ENCODE data around the gene LCE1F.

Gene LCE1F, protein sequence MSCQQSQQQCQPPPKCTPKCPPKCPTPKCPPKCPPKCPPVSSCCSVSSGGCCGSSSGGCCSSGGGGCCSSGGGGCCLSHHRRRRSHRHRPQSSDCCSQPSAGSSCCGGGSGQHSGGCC

DNA sequence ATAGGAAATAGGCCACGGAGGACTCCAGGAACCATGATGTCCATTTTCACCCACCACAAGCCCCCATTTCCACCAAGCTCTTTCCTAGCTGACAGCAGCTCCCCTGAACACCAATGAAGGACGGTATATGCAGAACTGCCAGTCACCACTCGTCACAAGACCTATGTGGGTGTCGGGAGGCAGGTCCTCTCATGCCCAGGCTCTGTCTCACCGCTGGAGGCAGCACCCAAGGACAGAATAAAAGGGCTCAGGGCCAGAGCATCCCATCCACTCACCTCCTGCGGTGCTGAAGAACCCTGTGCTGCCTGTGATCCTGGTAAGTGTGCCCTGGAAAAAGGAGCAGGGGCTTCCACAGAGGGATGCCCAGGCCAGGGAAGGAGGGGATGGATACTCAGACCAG lies at the start of gene LCE1F:
Gene LCE1F, plus strand, starts transcription at position 266 of the 400 bp plus-strand sequence. CDS start 1,232 bp downstream, outside the sequence.
- no peak for DNase-seq

DNA sequence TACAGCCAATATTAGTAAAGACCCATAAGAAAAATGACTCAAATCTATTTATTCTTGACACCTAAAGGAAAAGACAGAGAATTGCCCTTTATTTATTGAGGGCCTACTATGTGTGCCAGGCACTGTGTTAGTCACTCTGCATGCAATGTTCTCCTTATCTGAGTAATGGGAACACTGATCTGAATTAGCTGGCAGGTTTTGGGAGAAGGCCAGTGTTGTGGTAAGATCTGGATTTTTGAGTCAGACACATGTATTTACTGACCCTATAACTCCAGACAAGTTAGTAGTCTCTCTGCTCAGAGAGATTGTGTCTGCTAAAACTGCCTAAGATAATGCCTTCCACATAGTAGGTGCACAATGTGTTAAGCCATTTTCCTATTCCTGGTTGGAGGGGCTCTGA lies 49.7 kb upstream of the LCE1F start:
- no peak for DNase-seq

DNA sequence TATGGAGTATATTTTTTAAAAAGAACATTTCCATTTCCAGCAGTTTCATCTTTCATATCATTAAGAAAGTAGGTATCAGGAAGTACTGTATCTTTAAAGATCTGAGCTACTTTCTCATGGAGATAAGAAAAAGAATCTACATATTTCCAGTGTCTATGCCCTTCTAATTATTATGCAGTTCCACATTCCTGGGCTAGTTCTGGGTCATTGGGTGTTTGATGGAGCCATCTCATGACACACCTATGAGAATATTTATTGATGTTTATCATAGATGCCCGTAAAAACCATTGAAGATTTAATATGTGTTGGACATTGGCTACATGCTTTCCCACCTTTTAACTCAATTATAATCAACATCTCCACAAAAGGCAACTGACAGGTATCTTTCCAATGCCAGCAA lies 46.0 kb upstream of the LCE1F start:
- DNase-seq = no peak

DNA sequence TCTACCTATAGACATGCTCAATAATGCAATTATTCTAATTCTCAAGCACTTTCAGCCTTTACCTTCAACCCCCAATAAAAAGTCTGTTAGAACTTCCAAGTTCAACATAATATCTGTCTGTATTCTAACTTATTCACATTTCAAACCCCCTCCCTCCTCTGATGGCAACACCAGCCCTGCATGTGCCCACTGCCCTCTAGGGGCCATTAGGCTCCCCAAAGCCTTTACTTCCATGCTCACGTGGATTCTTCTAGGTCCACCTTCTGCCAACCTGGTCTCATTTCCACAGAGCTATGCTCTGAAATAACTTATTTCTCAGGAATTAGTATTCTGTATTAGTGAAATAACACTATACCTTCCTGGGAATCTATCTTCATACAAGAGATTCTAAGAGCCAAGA lies 39.3 kb upstream of the LCE1F start:
- no peak for DNase-seq

DNA sequence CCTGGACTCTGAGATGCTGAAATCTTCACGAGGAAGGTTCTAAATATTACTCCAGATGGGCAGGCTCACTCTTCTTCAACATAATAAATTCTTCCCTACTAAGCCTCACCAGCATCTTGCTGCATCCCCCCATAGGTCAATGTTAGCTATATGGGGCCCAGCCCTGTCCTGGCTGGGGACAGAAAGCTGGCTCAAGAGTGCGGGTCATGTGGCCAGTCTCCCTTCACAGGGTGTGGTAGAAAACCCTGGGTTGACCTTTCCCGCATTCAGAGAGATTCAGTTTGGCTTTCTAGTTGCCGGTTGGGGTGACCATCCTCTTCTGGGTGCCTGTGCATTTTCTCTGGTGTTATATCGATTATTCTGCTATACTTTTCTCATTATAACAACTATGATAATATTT lies 36.9 kb upstream of the LCE1F start:
- DNase-seq = no peak

DNA sequence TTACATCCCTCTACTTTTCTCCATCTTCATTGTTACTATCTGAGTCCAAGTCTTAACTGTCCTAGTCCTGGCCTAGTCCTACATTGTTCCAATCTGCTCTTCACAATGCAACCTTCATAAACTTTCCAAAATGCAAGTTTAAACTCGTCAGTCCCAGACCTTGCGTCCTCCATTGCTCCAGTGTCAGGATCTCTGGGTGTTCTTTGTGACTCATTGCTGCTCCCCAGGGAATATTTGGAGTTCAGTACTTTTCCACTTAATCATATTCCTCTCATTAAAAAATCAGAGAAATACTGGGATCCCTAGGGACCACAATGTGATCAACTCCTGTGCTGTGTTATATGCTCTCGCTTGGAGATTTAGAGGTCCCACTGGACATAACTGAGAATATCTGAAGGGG lies 35.1 kb upstream of the LCE1F start:
- DNase-seq = no peak

DNA sequence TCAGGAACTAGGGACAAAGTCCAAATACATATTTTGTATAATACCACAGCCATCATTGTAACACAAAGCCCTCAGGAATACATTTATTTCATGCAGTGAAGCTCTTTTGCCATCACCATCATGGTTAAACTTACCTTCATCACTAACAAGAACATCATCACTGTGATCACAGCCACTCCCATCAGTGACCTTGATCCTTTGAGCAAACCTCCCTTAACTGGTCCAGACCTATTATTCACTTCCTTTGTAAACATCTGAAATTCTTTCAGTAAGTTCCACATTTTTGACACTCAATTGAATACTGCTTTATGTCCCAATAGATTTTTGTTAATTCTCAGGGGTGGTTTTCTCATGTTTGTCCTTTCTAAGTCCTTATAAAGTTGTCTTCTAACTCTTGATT lies 33.3 kb upstream of the LCE1F start:
- DNase-seq = no peak

DNA sequence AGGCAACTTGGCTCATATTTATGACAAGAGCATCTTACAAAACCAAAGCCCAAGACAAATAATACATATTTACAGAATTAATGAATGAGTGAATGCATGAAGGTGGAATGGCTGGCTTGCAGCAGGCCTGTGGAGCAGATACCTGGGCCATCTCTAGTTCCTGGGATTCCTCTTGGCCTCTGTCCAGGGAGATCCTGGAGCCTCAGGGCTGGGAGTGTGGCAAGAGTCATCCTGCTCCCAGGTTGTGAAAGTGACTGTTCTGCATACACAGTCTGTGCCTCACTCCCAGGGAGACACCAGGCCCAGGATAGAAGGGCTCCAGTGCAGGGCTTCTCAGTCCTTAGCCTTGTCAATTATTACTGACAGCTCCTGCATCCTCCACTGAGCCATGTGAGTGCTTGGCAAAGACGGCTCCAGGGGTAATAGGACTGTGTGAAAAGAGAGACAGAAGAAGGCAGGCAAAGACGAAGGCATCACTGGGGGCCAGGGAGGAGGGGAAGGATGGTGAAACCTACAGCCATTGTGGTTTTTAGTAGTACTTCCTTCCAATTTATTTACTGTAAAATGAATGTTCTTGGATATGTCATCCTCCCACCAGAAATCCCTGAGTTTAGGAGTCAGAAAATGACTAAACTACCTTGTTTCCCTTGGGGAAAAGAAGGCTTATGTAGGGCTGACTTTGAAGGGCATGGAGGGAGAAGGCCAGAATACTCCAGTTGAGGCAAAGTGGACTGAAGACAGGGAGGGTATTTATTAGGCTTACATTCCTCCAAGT lies 31.4 kb upstream of the LCE1F start:
- DNase-seq = no peak

DNA sequence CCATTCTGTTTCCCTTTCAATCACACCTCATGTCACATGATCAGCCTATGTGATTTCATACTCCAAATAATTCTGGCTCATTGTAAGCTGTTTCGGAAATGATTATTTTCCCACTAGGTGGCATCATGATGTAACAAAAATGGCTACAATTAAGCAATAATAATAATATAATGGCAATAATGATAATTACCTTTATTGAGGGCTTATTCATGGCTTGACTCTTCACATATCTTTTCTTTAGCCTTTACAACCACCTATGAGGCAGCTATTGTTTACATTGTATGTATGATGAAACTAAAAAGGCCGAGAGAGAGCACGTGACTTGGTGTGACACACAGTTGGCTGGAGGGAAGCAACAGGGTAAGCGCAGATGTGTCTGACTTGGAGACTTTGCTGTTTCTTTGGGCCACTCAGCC lies 29.6 kb upstream of the LCE1F start:
- no peak for DNase-seq

DNA sequence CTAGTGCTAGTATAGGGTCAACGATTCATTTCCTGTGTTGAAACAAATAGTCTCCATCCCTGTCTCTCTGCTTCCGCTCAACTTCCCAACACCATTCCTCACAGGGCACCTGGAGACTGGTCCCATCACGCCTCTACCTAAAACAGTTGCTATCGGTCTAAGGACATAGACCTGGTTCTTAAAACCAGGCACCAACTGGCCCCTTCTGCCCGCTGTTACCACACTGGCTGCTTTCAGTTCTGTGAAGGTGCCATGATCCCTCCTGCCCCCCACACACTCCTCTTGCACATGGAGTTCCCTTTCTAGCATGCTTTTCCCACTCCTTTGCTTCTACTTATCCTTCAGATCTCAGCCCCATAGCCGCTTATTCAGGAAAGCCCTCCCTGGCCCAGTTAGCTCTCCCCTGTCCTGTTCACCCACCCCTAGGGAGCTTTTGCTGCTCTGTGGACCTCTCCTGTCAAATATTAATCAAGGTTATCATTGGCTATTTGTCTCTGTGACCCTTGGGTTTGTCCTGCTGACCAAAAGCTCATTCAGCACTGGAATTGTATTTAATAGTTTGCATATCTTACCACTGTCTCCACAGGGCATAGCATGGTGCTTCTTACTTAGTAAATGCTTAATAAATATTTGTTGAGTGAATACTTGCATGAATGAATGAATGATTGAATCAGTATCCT lies 29.0 kb upstream of the LCE1F start:
- DNase-seq = no peak

DNA sequence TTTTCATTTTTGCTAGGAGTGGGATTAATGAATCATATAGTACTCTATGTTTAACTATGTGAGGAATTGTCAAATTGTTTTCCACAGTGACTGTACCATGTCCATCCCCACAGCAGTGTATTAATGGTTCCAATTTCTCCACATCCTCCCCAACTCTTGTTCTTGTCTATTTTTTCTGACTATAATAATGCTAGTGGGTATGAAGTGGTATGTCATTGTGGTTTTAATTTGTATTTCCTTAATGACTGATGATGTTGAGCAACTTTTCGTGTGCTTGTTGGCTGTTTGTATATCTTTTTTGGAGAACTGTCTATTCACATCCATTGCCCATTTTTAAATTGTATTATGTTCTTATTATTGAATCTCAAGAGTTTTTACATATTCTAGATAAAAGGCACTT lies 27.1 kb upstream of the LCE1F start:
- DNase-seq = no peak

DNA sequence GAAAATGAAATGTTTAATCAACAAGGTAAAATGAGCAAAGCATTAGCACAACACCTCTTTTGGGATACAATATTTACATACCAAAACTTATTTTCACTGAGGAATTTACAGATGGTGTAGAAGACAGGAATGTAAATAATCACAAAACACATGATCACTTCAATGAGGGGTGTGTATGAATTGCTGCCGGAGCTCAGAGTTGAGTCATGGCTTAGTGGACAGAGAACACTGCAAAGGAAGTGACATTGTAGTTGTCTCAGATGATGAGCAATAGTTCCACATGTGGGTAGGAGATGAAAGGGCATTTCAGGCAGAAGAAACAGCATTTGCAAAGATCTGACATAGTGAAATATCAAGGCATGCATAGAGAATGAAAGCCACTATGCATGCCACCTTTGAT lies 22.7 kb upstream of the LCE1F start:
- DNase-seq = no peak

DNA sequence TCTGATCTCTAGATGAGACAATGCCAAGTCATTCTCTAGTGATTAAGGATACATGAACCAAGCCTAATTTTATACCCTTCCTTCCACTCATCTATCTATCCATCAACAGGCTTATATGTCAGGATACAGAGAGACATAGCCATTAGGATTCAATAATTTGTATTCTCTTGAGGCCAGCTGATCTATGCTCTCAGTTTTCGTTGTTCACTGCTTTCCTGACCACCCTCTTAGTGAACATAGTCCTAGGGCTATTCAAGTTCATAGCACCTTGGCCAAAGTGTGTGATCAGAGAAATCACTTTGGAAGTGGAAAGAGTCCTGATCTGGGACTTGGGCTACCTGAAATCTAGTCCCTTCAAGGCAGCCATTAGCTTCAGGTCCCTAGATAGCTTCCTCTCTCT lies 21.4 kb upstream of the LCE1F start:
- DNase-seq = no peak

DNA sequence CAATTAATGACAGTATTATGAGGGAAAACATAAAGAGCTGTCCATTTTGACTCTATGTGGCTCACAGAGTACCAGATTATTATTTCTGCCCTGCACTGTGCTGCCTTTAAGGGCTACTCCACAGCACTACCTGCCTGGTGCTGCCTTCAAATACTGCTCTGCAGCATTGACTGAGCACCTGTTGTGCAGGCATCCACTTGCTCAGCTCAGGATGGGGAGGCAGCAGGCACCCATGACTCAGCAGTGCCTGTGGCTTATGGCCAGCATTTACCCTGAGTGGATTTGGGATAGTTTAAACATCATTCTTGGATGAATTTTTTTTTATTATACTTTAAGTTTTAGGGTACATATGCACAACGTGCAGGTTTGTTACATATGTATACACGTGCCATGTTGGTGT lies 18.1 kb upstream of the LCE1F start:
- no peak for DNase-seq

DNA sequence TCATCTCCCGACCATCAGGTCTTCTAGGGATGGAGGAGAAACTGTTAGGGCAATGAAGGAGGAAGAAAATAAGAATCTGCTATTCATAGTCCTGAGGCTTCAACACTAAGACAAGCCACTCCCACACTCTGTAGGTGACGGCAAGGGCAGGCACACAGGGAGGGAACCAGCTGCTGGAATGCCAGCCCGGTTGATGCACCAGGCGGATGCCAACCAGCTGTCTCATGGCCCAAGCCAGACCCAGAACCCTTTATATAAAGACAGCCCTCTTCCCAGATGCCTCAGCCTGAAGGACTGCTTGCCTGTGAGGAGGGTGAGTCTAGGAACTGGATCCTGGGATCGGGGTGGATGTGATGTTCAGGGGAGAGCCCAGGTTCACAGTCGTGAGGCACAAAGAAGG lies 17.2 kb upstream of the LCE1F start, which contains the start of gene KPRP:
Gene KPRP, plus strand, starts transcription at position 279 of the 400 bp plus-strand sequence. CDS start 1,564 bp downstream, outside the sequence.
- DNase-seq = no peak

DNA sequence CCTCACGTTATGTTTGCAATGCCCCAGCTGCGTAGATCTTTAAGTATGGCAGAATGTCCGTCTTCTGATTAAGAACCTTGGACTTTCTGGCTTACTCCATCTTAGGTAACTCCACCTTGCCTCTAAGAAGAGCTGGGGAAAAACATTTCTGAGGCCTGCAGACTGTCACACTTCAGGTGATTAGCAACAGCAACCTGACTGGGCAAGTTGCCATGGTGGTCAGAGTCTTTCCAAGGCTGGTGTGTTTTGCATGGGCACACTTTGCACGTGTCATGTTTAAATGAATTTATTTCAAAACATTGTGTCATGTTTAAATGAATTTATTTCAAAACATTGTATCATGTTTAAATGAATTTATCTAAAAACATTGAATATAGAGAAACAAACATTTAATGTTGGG lies 16.3 kb upstream of the LCE1F start:
- DNase-seq = no peak

DNA sequence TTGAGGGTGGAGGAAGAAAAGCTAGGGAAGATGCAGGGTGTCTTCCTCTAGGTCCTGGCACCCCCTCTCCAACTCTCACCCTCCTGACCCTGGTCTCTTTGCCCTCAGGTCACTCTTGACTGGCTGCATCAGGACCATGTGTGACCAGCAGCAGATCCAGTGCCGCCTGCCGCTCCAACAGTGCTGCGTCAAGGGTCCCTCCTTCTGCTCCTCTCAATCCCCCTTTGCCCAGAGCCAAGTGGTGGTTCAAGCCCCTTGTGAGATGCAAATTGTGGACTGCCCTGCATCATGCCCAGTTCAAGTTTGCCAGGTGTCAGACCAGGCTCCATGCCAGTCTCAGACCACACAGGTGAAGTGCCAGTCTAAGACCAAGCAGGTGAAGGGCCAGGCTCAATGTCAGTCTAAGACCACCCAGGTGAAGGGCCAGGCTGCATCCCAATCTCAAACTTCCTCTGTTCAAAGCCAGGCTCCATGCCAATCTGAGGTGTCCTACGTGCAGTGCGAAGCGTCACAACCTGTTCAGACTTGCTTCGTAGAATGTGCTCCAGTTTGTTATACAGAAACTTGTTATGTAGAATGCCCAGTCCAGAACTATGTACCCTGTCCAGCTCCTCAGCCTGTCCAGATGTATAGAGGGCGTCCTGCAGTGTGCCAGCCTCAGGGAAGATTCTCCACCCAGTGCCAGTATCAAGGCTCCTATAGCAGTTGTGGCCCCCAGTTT lies 15.3 kb upstream of the LCE1F start:
- no peak for DNase-seq

DNA sequence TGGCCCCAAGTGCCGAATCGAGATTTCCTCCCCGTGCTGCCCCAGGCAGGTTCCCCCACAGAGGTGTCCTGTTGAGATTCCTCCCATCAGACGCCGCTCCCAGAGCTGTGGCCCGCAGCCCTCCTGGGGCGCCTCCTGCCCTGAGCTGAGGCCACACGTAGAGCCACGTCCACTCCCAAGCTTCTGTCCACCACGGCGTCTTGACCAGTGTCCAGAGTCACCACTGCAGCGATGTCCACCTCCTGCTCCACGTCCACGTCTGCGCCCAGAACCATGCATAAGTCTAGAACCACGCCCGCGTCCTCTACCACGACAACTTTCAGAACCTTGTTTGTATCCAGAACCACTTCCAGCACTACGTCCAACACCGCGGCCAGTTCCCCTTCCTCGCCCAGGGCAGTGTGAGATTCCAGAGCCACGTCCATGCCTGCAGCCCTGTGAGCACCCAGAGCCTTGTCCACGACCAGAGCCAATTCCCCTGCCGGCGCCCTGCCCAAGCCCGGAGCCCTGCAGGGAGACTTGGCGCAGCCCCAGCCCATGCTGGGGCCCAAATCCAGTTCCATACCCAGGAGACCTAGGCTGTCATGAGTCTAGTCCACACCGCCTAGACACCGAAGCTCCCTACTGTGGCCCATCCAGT lies 14.3 kb upstream of the LCE1F start:
- DNase-seq = no peak

DNA sequence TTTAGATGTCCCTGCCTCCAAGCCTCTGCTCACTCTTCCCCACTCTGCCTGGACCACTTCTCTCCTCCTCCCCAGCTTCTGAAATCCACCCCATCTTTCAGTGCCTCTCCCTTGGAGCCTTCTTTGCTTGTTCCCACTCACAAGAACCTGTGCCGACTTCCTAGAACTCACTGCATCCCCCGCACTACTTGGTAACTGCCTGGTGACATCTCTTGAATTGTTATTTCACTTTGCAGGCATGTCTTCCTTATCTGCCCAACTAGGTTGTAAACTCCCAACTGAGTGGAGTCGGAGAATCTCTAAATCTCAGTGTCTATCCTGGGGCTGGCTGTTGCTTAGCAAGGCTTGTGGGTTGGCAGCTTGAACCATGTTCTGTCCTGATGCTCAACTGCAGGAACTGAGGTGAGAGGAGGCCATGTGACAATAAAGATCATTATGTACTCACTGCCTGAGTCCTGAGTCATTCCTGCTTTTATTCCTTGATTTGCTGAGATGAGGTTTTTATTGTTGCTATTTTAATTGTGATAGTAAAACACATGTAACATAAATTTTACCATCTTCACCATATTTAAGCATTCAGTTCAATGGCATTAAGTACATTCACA lies 13.2 kb upstream of the LCE1F start:
- DNase-seq = no peak

DNA sequence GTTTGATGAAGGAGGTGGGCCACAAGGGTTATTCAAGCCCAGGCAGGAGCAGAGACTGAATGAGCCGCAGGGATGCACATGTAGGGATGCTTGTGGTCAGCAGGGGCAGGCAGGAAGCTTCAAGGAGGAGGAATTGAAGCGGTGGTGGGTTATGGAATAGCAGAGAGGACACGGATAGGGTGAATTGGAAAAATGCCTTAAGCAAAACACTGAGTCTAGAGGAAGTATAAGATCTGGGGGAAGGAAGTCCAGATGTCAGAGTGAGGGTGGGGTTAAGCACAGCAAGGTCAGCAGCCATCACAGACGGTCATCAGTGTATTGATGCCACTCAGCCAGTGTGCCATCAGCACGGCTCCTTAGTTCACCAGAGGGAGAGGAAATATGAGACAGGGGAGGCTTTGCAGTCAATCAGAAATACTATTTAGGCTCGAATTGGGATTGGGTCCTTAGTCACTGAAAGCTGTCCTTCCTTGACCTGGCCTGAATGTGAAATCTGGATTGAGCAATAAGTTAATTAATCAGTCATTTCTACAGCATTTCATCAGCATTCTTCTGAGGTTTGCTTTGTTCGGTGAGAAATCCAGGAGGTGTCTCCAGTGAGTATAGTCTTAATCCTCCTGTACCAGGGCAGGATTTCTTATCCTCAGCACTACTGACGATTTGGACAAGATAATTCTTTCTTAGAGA lies 6.0 kb upstream of the LCE1F start:
- no peak for DNase-seq

DNA sequence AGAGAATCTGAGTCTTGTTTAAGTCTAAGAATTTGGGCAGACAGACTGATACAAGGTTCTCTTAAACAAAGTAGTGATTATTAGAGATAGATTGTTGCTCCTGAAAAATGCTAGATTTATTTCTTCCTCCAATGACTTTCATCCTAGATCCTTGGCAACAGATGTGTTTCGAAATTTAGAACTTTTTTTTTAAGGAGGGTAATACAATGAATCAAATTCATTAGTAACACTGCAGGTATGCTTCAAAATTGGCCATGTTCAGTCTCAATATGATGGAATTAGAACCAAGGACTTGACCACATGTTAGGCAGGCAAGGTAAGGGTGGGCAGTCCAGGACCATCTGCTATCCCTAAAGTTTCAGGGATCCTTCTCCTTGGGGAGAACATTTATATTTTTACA lies 4.5 kb upstream of the LCE1F start:
- no peak for DNase-seq

DNA sequence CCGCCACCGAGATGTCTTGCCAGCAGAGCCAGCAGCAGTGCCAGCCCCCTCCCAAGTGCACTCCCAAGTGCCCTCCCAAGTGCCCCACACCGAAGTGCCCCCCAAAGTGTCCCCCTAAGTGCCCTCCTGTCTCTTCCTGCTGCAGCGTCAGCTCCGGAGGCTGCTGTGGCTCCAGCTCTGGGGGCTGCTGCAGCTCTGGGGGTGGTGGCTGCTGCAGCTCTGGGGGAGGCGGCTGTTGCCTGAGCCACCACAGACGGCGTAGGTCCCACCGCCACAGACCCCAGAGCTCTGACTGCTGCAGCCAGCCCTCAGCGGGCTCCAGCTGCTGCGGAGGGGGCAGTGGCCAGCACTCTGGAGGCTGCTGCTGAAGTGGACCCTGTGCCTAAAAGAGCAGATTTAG lies 1.4 kb downstream of the LCE1F start:
- DNase-seq = no peak

All from stimulated activated CD4-positive, alpha-beta T cell treated with anti-CD3 and anti-CD28 coated beads, Interleukin-4, amount 100 ng/mL, for 24 hours (primary cell).